ENCODE data around the gene NR6A1. TPM values are rescaled to one million over a fixed set of nuclear protein-coding genes. Genes with fewer than 3 reads are reported as not detected.

NR6A1 gene
- polyA plus RNA-seq, 4 donors, result 0.66 to 1.9 (median 1.3) TPM

- no peak for DNase-seq (ENCODE audit: low read depth in 4 of 4, low spot score in 2 of 4)
Measured at GRCh38 chr9:124664143-124664542, 107.0 kb downstream of the NR6A1 start.

DNA sequence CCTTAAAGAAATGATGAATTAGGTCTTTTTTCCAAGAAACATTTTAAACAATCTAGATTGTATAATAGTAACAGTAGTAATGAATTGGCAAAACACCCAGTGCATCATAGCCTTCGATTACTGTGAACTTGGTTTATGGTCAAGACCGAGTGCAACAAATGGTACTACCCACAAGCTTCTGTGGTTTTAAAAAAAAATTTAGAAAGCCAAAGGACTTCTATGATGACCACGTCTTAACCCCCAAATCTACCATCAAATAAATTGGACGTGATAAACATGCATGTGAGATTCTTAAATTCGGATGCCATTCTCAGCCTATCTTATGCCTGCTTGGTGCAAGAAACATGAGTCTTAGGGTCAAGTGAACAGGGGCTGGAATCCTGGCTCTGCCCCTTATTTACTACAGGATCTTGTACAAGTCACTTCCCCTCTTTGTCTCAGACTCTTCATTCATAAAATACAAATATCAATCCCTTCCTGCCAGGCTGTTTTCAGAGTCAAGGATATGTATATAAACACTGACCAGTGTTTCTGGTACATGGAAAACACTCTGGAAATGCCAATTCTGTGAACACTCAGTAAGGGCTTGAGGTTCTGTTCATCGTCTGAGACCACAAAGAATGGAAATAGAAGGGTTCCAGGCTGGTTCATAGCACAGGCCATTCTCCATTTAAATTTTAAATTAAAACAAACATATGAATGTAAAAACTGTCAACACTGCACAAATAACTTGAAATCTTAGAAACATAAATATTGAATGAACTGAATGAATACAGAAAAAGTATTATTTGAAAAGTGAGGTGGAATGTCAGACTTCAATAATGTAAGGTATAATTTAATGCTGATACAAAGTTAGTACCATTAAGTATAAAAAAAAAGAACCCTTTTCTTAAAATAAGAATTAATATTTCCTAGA, 107.8 kb downstream of the NR6A1 start:
- DNase-seq (ENCODE audit: low read depth in 4 of 4, low spot score in 2 of 4), result no peak

GRCh38 chr9:124662561-124662960, 108.5 kb downstream of the NR6A1 start:
- no peak for DNase-seq (ENCODE audit: low read depth in 4 of 4, low spot score in 2 of 4)

DNA sequence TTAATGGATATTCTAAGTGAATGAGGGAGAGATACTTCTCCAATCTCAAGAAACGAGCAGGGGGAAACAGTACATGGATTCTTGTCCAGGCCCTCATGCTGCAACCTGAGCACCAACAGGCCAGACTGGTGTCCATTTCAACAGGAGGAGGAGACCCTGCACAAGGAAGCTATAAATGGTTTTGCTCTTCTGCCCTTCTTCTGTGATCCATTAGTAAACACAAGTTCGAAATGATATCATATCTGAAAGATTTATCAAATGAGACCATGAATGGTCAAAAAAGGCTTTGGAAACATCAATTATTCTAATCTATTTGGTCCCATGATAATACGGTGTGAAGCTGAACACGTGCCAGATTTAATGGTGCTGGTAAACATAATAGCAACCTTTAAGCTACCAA, 109.8 kb downstream of the NR6A1 start:
- DNase-seq (ENCODE audit: low read depth in 4 of 4, low spot score in 2 of 4), result peak in 2 of 4 donors; percentile 24 to 34

DNA sequence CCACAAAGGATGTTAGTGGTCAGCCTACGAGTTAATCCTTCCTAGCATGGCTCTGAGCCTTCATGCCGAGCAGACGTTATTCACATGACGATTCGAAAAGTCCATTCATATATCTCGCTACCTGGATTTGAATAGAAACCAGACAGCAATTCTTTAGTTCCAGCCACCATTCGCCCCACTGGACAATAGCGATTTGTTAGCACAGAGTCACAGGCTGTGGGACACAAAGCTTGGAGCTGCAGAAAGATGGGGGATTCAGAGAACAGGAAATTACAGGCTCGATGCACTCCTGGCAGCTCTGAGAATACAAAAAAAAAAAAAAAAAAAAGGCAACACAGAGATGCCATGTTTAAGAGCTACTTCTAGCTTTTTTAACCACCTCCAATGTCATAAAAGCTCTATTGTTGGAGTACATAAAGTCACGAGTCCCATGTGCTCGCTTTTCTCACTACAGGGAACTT, 110.7 kb downstream of the NR6A1 start:
- peak; percentile 71 to 91 (median 76) for DNase-seq (ENCODE audit: low read depth in 4 of 4, low spot score in 2 of 4)

GRCh38 chr9:124659099-124659659, 111.9 kb downstream of the NR6A1 start:
- DNase-seq (ENCODE audit: low read depth in 4 of 4, low spot score in 2 of 4), result peak; percentile 79 to 95 (median 86)

DNA sequence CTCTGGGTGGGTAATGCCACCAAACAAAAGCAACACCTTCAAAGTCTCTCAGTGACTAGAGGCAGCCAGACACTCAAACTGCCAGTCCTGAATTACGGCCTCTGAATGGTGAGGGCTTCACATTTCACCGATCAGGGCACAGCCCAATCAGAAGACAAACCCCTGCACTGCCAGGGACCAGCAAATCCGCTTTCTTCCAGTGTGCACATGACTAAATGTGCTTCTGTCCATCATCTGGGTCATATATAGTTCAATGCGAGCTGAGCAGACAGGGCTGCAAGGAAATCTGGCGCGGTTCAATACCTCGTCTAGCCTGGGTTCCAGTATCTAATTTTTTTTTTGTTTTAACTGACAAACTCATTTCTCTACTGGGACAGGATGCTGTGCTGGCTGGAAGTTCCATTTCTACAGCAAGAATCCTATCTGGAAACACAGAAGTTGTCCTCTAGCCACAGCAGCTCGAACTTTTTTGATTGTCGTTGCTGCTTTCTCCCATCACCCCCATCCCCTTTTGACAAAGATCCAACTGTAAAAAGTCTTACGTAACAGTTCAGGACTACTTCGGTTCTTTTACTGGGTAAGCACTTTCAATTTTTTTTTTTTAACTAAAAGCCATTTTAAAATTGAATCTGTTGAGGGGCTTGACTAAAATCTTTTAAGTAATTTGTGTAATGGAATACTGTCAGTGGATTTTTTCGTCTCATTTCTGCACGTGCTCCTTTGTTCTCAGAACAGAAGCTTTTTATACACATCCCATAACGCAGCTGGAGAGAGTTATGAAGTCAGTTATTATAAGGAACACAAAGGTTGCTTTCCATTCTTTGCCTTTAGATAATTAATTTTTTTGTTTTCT, 112.7 kb downstream of the NR6A1 start:
- peak; percentile 79 to 95 (median 92) for DNase-seq (ENCODE audit: low read depth in 4 of 4, low spot score in 2 of 4)

GRCh38 chr9:124657516-124657915, 113.6 kb downstream of the NR6A1 start:
- peak in 2 of 4 donors; percentile 19 to 21 for DNase-seq (ENCODE audit: low read depth in 4 of 4, low spot score in 2 of 4)

DNA sequence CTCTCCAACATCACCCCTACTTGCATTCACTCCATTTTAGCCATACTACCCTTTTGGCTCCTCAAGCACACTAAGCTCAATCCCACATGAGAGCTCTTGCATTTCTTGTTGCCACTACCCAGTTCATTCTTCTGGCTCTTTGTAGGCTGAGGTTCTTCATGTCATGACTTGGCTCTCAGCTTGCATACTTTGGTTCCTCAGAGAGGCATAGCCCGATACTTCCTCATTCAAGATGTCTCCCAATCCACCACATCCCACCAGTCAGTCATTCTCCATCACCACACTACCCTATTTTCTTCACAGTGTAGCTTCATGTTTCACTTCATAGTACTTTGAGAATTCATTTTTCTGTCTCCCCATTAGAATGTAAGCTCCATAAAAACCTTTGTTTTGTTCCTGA, 116.7 kb downstream of the NR6A1 start:
- DNase-seq (ENCODE audit: low read depth in 4 of 4, low spot score in 2 of 4), result no peak

DNA sequence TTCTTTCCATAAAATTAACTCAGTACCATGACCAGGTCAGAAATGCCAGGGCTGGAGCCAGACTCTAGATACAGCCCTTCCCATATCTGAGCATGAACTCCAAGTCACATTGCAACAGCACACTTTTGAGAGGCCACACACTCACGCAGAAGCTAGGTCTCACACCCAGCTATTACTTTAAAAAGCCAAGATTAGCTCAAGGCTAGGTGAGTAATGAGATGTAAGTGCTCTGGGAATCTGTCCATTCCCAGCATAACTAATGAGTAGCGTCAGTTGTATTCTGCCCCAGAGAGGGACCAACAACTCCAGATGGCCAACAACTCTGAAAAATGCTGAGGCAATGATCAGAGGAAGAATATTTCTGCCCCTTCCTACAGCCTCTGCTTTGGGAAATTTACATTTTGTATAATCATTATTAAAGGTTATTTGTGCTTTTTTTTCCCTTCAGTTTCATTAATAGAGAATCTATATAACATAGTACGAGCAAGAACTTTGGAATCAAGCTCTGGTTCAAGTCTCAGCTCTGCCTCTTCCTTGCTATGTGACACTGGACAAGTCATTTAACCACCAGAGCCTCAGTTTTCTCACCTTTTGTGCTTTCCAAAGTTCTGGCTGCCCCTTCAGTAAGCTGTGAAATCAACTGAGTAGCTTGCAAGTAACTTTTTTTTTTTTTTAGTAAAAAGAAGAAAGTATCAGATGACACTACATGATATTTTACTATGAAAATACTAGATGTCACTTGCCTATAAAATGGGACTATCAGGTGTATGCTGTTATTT, 118.3 kb downstream of the NR6A1 start:
- no peak for DNase-seq (ENCODE audit: low read depth in 4 of 4, low spot score in 2 of 4)

DNA sequence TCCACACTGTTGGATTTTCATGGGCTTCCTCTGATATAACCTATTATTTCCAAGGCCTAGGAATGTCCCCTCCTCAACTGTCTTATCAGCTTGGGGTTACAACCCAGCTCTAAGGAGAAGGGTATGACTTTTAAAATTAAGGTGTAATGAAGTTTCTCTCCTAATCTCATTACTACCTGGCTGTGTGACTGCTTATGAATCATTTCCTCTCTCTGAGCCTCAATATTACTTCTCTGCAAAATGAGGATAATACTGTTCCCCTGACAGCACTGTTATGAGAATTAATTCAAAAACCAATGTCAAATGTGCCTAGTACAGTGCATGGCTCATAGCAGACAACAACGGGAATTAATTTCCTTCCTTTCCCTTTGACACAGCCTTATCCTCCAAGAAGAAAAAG, 118.9 kb downstream of the NR6A1 start:
- no peak for DNase-seq (ENCODE audit: low read depth in 4 of 4, low spot score in 2 of 4)

DNA sequence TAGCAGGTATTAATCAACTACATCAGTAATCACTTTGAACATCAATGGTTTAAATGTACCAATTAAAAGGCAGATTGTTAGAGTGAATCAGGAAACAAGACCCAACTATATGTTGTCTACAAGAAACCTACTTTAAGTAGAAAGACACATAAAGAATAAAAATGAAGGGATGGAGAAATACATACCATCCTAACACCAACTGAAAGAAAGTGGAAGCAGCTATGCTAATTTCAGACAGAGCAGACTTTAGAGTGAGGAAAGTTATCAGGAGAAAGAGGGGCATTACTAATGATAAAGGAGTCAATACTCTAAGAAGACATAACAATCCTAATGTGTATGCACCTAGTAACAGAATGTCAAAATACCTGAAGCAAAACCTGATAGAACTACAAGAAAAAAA, 125.8 kb downstream of the NR6A1 start:
- no peak for DNase-seq (ENCODE audit: low read depth in 4 of 4, low spot score in 2 of 4)

DNA sequence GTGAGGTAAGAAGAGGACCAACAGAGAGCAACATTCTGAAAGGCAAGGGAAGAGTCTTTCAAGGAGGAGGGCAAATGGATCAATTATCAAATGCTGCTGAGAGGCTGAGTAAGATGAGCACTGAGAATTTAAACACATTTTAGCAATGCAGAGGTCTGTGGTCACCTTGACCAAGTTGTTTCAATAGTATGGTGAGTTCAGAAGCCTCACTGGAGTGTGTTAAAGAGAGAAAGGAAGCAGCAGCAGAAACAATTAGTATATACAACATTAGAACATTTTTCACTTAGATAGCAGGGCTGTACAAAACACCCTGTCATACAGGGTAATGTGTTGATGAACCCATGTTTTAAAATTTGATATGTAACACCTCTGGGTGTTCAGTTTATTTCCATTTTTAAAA, 131.5 kb downstream of the NR6A1 start:
- no peak for DNase-seq (ENCODE audit: low read depth in 4 of 4, low spot score in 2 of 4)

- DNase-seq (ENCODE audit: low read depth in 4 of 4, low spot score in 2 of 4), result no peak
Measured at GRCh38 chr9:124635285-124635684, 135.8 kb downstream of the NR6A1 start.

DNA sequence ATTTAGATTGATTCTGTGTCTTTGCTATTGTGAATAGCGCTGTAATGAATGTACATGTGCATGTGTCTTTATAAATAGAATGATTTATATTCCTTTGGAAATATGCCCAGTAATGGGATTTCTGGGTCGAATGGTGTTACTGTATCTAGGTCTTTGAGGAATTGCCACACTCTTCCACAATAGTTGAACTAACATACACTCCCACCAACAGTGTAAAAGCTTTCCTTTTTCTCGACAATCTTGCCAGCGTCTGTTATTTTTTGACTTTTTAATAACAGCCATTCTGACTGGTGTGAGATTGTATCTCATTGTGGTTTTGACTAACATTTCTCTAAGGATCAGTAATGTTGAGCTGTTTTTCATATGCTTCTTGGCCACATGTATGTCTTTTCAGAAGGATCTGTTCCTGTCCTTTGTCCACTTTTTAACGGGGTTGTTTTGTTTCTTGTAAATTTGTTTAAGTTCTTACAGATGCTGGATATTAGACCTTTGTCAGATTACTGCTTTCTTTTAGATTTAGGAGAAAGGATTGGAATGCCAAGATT, 139.0 kb downstream of the NR6A1 start:
- DNase-seq (ENCODE audit: low read depth in 4 of 4, low spot score in 2 of 4), result no peak

- DNase-seq (ENCODE audit: low read depth in 4 of 4, low spot score in 2 of 4), result no peak
Measured at GRCh38 chr9:124631326-124631725, 139.8 kb downstream of the NR6A1 start.

- DNase-seq (ENCODE audit: low read depth in 4 of 4, low spot score in 2 of 4), result no peak
Measured at GRCh38 chr9:124629600-124629999, 141.5 kb downstream of the NR6A1 start.

DNA sequence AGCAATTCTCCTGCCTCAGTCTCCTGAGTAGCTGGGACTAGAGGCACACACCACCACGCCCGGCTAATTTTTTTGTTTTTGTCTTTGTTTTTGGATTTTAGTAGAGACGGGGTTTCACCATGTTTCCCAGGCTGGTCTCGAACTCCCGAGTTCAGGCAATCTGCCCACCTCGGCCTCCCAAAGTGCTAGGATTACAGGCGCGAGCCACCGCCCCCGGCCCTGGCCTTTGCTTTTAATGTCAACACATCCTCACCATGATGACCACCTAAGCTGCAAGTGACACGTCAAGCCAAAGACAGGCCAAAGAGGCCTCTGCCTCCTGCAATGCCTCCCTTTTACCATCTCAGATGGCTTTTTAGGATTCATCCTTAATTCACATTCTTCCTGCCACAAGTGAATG, 142.4 kb downstream of the NR6A1 start:
- no peak for DNase-seq (ENCODE audit: low read depth in 4 of 4, low spot score in 2 of 4)

DNA sequence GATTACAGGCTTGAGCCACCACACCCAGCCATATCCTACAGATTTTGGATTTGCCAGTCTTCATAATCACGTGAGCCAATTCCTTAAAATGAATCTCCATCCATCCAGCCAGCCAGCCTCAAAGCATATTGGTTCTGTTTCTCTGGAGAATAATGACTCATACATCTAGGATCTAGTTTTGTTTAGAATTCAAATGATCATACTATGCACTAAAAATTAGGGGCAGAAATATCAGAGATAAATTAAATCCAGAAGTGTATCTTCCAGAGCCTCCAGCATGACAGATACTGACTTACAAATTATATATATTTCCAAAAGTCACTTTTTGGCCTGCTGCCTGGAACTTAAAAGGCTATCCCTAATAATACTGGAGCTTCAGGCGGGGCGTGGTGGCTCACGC, 144.8 kb downstream of the NR6A1 start:
- DNase-seq (ENCODE audit: low read depth in 4 of 4, low spot score in 2 of 4), result no peak

DNA sequence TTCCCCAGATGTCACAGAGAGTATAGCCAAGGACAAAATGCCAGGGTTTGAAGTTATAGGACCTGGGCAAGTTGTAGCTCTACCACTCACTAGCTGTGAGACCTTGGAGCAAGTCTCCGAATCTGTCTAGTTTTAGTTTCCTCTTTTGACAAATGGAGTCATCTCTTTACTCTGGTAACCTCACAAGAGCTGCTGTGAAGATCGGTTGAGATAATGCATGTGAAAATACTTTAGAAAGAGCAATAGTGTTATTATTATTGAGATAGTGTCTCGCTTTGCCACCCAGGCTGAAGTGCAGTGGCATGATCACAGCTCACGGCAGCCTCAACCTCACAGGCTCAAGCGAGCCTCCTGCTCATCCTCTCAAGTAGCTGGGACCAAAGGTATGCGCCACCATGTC, 146.0 kb downstream of the NR6A1 start:
- no peak for DNase-seq (ENCODE audit: low read depth in 4 of 4, low spot score in 2 of 4)
